ENCODE results near the gene MXD1.
"Not testable (repeated sequence)": the region's sequence is repeated elsewhere in the genome, so short reads cannot be mapped to it uniquely, and the experiment has no call there.

Gene MXD1

DNA sequence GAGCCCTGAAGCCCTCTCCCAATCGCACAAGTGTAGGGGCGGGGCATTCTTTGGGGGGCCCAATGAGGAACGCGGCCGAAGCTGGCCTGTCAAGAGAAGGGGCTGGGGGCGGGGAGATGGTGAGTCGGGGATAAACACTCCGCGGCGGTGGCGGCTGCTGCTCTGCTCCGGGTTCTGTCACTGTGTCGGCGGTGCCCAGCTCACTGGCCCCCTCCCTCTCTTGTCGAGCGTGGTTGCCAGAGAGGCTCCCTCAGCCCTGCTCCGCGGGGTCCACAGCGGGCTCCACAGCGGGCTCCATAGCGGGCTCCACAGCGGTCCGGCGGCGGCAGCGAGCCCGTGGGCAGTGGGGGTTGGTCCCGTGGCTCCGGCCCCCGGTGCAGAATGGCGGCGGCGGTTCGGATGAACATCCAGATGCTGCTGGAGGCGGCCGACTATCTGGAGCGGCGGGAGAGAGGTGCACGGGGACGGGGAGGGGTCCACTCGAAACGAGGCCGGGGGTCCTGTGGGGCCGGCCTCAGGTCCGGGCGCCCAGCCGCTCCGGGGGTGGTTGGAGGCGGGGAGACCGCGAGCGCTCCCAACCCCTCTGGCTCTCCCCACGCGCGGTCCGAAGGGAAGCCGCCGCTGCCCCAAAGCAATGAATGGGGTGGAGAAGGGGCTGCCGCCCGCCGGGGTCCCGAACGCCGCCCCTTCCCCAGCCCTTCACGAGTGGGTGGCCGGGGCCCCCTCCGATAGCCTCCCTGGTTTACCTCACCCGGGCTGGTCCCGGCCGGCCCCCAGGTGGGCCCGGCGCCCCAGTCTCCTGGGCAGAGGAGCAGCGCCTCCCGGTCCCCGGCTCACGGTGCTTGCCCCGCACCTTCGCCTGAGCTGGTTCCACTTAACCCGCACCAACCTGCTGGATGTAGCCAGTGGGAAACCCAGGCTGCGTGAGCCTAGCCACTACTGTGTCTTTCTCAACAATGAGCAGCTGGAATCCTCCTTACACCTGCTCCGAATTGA is at the start of gene MXD1:
TSS of gene MXD1 (plus strand) at position 160 of the 996 bp plus-strand sequence. CDS start at position 382, 222 bp downstream.
- DNase-seq (ENCODE audit: low read depth, low spot score) = no peak
- peak within 1 kb of the TSS; percentile 88 for H3K27ac ChIP-seq

GRCh38 chr2:69888451-69888850 is 26.5 kb upstream of the MXD1 start:
- DNase-seq (ENCODE audit: low read depth, low spot score) = no peak
- no peak overlapping the region for H3K27ac ChIP-seq

GRCh38 chr2:69889302-69889701 is 25.6 kb upstream of the MXD1 start:
- no peak for DNase-seq (ENCODE audit: low read depth, low spot score)
- H3K27ac ChIP-seq = no peak overlapping the region

DNA sequence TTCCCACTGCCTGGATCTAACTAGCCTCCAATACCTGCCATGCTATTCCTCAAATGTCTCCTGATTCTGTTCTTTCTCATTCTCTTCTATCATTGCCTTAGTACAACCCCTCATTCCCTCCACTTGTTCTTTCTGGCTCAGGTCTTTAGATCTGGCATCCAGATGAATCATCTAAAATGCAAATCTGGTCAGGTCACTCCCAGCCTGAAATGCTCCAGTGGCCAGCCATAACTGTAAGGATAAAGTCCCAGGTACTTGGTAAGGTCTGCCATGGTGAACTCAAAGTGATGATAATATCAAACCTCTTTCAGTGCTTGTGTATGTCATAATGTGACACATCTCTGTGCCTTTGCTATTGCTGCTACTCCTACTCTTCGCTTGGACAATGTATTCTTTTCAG is 24.0 kb upstream of the MXD1 start:
- DNase-seq (ENCODE audit: low read depth, low spot score) = no peak
- no peak overlapping the region for H3K27ac ChIP-seq

- DNase-seq (ENCODE audit: low read depth, low spot score); H3K27ac ChIP-seq: not testable (repeated sequence)
Observed at GRCh38 chr2:69892838-69893424, 22.0 kb upstream of the MXD1 start.

GRCh38 chr2:69893684-69894551 is 21.0 kb upstream of the MXD1 start, which contains the start of gene SNRNP27:
Gene SNRNP27, plus strand, starts transcription at chr2:69893956. Its CDS starts 29 bp downstream, at chr2:69893985.
- H3K27ac ChIP-seq = peak within 1 kb of the TSS; percentile 81

DNA sequence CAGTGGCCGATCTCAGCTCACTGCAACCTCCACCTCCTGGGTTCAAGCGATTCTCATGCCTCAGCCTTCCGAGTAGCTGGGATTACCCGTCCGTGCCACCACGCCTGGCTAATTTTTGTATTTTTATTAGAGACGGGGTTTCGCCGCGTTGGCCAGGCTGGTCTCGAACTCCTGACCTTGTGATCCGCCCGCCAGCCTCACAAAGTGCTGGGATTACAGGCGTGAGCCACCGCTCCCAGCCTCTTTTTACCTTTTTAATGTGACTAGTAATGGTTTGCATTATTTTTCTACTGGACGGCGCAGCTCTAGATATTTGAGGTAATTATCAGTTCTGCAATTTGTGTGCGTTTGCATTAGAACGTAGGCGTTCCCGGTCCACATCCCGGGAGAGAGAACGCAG is 20.2 kb upstream of the MXD1 start:
- DNase-seq (ENCODE audit: low read depth, low spot score) = not testable (repeated sequence)
- peak overlapping the region; percentile 81 for H3K27ac ChIP-seq

More at GRCh38 chr2:69893684-69894551, 21.0 kb upstream of the MXD1 start, which contains the start of gene SNRNP27:
- no peak for DNase-seq (ENCODE audit: low read depth, low spot score)

DNA sequence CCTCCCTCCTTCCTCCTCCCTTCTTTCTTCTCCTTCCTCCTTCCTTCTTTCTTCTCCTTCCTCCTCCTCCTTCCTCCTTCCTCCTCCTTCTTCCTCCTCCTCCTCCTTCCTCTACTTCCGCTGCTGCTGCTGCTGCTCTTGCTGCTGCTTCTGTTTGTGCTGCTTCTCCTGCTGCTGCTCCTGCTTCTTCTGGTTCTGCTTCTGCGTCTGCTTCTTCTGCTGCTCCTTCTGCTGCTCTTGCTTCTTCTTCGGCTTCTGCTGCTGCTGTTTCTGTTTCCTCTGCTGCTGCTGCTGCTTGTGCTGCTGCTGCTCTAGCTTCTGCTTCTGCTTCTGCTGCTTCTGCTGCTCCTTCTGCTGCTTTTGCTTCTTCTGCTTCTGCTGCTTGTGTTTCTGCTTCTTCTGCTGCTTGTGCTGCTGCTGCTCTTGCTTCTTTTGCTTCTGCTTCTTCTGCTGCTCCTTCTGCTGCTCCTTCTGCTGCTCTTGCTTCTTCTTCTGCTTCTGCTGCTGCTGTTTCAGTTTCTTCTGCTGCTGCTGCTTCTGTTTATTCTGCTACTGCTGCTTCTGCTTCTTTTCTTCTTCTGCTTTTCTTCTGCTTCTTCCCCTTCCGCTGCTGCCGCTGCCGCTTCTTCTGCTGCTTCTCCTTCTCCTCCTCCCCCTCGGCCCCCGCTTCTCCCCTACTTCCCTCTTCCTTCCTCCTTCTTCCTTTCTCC is 12.5 kb upstream of the MXD1 start:
- no peak overlapping the region for H3K27ac ChIP-seq
- DNase-seq (ENCODE audit: low read depth, low spot score) = no peak

DNA sequence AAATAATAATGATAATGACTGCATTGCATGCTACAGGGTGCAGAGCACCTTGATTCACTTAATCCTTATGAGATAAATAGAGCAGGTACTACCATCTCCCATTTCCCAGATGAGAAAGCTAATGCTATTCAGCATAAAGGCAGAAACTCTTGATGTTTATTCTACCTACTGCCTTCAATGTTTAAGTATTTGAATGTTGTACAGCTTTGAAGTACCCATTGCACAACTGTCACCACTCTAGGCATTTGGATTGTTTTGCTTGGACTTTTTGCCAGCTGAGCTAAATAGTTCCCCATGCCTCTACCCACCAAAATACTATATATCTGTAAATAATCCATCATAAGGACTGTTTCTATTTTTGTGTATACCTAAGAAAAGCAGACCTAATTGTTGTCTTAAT is 7.7 kb upstream of the MXD1 start:
- no peak overlapping the region for H3K27ac ChIP-seq
- DNase-seq (ENCODE audit: low read depth, low spot score) = no peak

GRCh38 chr2:69911985-69912563 is 2.8 kb upstream of the MXD1 start:
- peak overlapping the region; percentile 88 for H3K27ac ChIP-seq
- DNase-seq (ENCODE audit: low read depth, low spot score) = no peak

GRCh38 chr2:69914164-69914949 is 552 bp upstream of the MXD1 start:
- peak; percentile 100 for DNase-seq (ENCODE audit: low read depth, low spot score)
- peak overlapping the region; percentile 88 for H3K27ac ChIP-seq

DNA sequence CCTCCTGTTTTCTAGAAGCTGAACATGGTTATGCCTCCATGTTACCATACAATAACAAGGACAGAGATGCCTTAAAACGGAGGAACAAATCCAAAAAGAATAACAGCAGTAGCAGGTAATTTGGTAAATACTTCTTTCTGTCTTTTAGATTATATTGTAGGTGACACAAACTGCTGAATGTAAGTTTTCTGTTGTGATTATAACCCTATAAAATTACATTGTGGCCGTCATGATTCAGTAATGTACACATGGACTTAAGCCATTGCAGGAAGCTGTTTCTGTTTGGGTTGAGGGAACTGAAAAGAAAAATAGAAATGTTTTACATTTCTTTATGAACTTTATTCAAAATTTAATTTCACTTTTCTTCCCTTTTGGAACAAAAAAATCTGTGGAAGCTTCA is 1.2 kb downstream of the MXD1 start:
- H3K27ac ChIP-seq = peak overlapping the region; percentile 88
- no peak for DNase-seq (ENCODE audit: low read depth, low spot score)

GRCh38 chr2:69917852-69918251 is 2.9 kb downstream of the MXD1 start:
- DNase-seq (ENCODE audit: low read depth, low spot score) = no peak
- peak overlapping the region; percentile 88 for H3K27ac ChIP-seq

GRCh38 chr2:69918401-69918800 is 3.5 kb downstream of the MXD1 start:
- DNase-seq (ENCODE audit: low read depth, low spot score) = no peak
- H3K27ac ChIP-seq = peak overlapping the region; percentile 88

GRCh38 chr2:69923116-69923515 is 8.2 kb downstream of the MXD1 start:
- H3K27ac ChIP-seq = no peak overlapping the region
- no peak for DNase-seq (ENCODE audit: low read depth, low spot score)

DNA sequence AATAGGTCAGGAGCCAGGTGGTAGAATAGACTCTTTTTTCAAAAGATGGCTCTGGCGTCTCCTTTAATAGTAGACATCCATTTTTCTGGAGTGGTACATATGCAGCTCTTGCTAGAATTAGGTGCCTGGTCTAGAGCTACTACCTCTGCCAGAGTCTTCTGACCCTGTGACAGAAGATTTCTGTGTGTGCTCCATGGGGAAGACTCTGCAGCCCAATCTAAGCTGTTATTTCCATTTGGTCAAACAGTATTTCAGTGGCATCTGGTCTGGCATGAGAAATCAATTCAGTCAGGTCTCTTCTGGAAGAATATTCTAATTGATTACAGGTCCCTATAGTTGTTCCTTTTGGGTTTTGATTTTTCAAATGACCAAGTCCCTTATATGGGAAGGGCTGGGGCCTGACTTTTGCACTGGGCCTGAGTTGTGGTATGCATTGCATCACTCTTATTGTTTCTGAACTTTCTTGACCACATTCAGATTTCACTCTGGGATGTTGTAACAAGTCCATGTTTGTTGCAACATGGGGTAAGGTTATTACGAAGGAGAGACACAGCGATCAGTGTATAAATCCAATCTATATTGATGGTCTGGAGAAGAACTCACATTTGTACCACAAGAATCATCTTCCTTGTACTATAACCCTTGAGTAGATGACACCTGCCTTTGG is 12.1 kb downstream of the MXD1 start:
- DNase-seq (ENCODE audit: low read depth, low spot score) = no peak
- peak overlapping the region; percentile 57 for H3K27ac ChIP-seq

DNA sequence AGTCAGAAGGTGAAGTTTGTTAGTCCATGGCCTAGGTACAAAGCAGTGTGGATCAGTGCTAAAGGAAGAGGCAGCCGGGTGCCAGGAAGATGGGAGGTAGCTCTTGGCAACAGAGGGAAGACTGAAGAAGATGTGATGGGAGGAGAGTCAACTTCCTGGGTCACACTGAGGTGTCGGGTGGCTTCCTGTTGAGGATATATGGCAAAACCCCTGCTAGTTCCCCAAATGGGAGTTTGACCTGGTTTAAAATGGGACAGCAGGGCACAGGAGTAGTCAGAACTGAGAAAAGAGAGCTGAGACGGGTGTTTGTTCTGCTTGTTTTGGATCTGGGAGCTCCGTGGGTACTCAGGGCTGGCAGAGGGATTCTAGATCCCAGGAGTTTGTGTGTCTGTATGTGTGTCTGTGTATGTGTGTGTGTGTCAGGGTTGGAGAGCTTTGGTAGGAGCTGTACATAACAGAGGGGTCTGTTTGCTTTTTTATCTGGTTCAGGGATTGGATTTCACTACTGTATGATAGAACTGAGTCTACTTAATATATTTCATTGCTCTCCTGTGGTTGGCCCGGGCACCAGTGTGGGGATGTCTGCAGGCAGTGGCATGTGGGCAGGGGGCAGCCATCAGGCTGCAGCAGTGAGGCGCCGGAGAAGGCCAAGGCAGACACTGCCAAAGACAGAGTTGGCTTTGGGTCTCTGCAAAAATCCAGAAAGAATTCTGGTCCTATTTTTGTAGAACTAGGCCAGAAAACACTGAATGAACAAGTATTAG is 17.1 kb downstream of the MXD1 start:
- H3K27ac ChIP-seq = peak overlapping the region; percentile 98
- DNase-seq (ENCODE audit: low read depth, low spot score) = no peak

All from epithelial cell of prostate (primary cell).